K562 (cell line): ENCODE measurements around the gene SRC. TPM values are rescaled to one million over a fixed set of nuclear protein-coding genes. Genes with fewer than 3 reads are reported as not detected.
A peak's percentile ranks its signal among the peaks of the same experiment; 100 is the strongest.

Source experiments
- ATF1 ChIP-seq, 2 experiments: fragments of 450-650 bp in 1 of 2; IDR thresholded peaks; 2 replicates each; pipeline ENCODE4 v1.6.1; 2016; ENCODE audit warnings: missing compliant biosample characterization in 1 of 2, missing genetic modification characterization in 1 of 2
- CBFA2T2 ChIP-seq: fragments of 450-650 bp; conservative IDR thresholded peaks from 2 replicates; pipeline ENCODE4 v1.6.1; 2017; ENCODE audit warnings: mild to moderate bottlenecking
- CHD7 ChIP-seq: fragments of 200-600 bp; sonication (generic); IDR thresholded peaks from one replicate; pipeline ENCODE4 v1.6.1; 2012; ENCODE audit warnings: mild to moderate bottlenecking, low read depth, low read length, inconsistent platforms
- CREB1 ChIP-seq, 2 experiments: sonication (generic) in 1 of 2; formaldehyde crosslinking in 1 of 2; IDR thresholded peaks; 2 replicates each; pipeline versions ENCODE4 v1.6.1 to v1.8.0; 2012 to 2022; ENCODE audit warnings: inconsistent platforms in 1 of 2, mild to moderate bottlenecking in 1 of 2, missing genetic modification reagents in 1 of 2, moderate library complexity in 1 of 2
- CREM ChIP-seq: IDR thresholded peaks from 2 replicates; pipeline ENCODE4 v1.6.1; 2014; ENCODE audit warnings: antibody characterized with exemption, low read depth
- EWSR1 ChIP-seq: fragments of 450-650 bp; IDR thresholded peaks from 2 replicates; pipeline ENCODE4 v1.6.1; 2018; ENCODE audit warnings: borderline replicate concordance, mild to moderate bottlenecking, low read depth, moderate library complexity; ENCODE audit not compliant: partially characterized antibody
- HMG20B ChIP-seq: fragments of 250-450 bp; sonication (Bioruptor Pico); IDR thresholded peaks from 2 replicates; pipeline ENCODE4 v1.5.0; 2021; ENCODE audit warnings: mild to moderate bottlenecking
- NCOA1 ChIP-seq: fragments of 450-650 bp; IDR thresholded peaks from 2 replicates; pipeline ENCODE4 v1.6.1; 2016; ENCODE audit warnings: low read depth
- SPI1 ChIP-seq: IDR thresholded peaks from 2 replicates; pipeline ENCODE4 v1.6.1; 2011; ENCODE audit warnings: low read depth, low read length, control low read depth, borderline replicate concordance
- TFAP4 ChIP-seq: sonication (generic); formaldehyde crosslinking; IDR thresholded peaks from 2 replicates; pipeline ENCODE4 v1.8.0; 2022; ENCODE audit warnings: missing genetic modification reagents, mild to moderate bottlenecking, moderate library complexity, borderline replicate concordance
- ZNF639 ChIP-seq, 2 experiments: fragments of 200-800 bp in 1 of 2; sonication (Bioruptor generic) in 1 of 2; sonication (generic) in 1 of 2; formaldehyde crosslinking in 1 of 2; IDR thresholded peaks in 1 of 2; conservative IDR thresholded peaks in 1 of 2; 2 replicates each; pipeline versions ENCODE4 v1.5.0 to v1.6.1; 2016 to 2020; ENCODE audit warnings: missing compliant biosample characterization in 1 of 2, missing genetic modification characterization in 1 of 2, missing genetic modification reagents in 1 of 2
- polyA plus RNA-seq, 8 experiments: library from polyadenylated mRNA; depleted of rRNA in 4 of 8; stranded (reverse) in 5 of 8; unstranded in 3 of 8; fragments of >200 nt; fragmentation: Nextera tagmentation in 2 of 8; fragmentation: Illumina TruSeq in 1 of 8; extraction: Ambion mirVana in 2 of 8; extraction: Trizol in 1 of 8; gene quantifications; 2 replicates each; pipeline versions ENCODE4 v1.2.1 to v1.2.3, GENCODE V29; 2011 to 2014; ENCODE audit warnings: inconsistent platforms in 1 of 8, missing spikeins in 1 of 8
- total RNA-seq, 7 experiments: library from RNA; depleted of rRNA in 6 of 7; stranded (reverse); fragments of >200 nt in 6 of 7; fragmentation: Illumina TruSeq in 2 of 7; extraction: Trizol in 2 of 7; gene quantifications; 2 replicates each; pipeline versions ENCODE4 v1.2.1 to v1.2.3, GENCODE V29; 2011 to 2021; ENCODE audit warnings: low replicate concordance in 1 of 7

The SRC gene
- total and polyA plus RNA-seq, 9 of the 15 experiments (the other 6 are each of a cell fraction or from before 2014, with no cell fraction given): 0.06 to 8.5 (median 3.1) TPM

- TF ChIP-seq CHD7: no peak
- no peak for TF ChIP-seq HMG20B (CRISPR knock-in tag)
- no peak for TF ChIP-seq ZNF639 (CRISPR knock-in tag; conservative IDR thresholded peaks at IDR 0.05 in 1 of 2, IDR thresholded peaks at IDR 0.05 in 1 of 2)
- peak; percentile 88 for TF ChIP-seq CREM
- no peak for TF ChIP-seq CBFA2T2
- peak; percentile 96 for TF ChIP-seq SPI1
- TF ChIP-seq TFAP4 (CRISPR knock-in tag): peak; percentile 90
- no peak for TF ChIP-seq EWSR1
- TF ChIP-seq CREB1 (IDR thresholded peaks at IDR 0.05): peak; percentile 81
- peak; percentile 68; the same call in 1 of the 2 replicates for TF ChIP-seq CREB1 (CRISPR knock-in tag; IDR thresholded peaks at IDR 0.05)
- TF ChIP-seq ATF1 (CRISPR knock-in tag; IDR thresholded peaks at IDR 0.05): no peak
- TF ChIP-seq ATF1 (tag; IDR thresholded peaks at IDR 0.05): 0 out of 2 replicates have a peak, but pooled peaks have one; percentile 13
- TF ChIP-seq NCOA1: 0 out of 2 replicates have a peak, but pooled peaks have one; percentile 40
Measured at GRCh38 chr20:37316116-37316774, 29.7 kb upstream of the SRC start (continued).
